SK-N-SH (cell line): Measurements from ENCODE around the gene PCSK6. TPM values are rescaled to one million over a fixed set of nuclear protein-coding genes. Genes with fewer than 3 reads are reported as not detected.

Source experiments
- CTCF ChIA-PET: fragments of 300-600, 350-600 bp; formaldehyde crosslinking; extraction: SDS; loops from one replicate; lab custom pipeline; 2021; lab: Yijun Ruan, JAX
- POLR2A ChIA-PET: fragments of 350-600 bp; sonication (Branson Sonifier 250); formaldehyde crosslinking; extraction: SDS; loops from one replicate; lab custom pipeline; 2020; ENCODE audit warnings: antibody characterized with exemption, inconsistent platforms; lab: Yijun Ruan, JAX
- DNase-seq: peaks from one replicate; pipeline ENCODE4 v3.0.0; 2012
- H2AFZ ChIP-seq: fragments of 200-600 bp; sonication (generic); 2 replicates; pipeline ENCODE4 v1.8.1; 2016; ENCODE audit warnings: antibody characterized with exemption, mild to moderate bottlenecking, low read depth
- H3F3A ChIP-seq: fragments of 200-600 bp; sonication (generic); replicated peaks from 2 replicates; pipeline ENCODE3; 2016; ENCODE audit warnings: antibody characterized with exemption, mild to moderate bottlenecking; ENCODE audit not compliant: insufficient read depth
- H3K27ac ChIP-seq, 2 experiments: fragments of 200-500 bp in 1 of 2; fragments of 200-600 bp in 1 of 2; sonication (Bioruptor generic) in 1 of 2; sonication (generic), shearing (Covaris generic) in 1 of 2; 2 replicates each; pipeline versions ENCODE4 v1.5.1 to v1.6.1; 2014 to 2016; ENCODE audit warnings: low read depth in 2 of 2, inconsistent platforms in 1 of 2, low read length in 1 of 2, mild to moderate bottlenecking in 1 of 2, mixed read lengths in 1 of 2
- H3K27me3 ChIP-seq: fragments of 200-600 bp; sonication (generic), shearing (Covaris generic); 2 replicates; pipeline ENCODE4 v1.6.1; 2016; ENCODE audit warnings: mixed run types; ENCODE audit not compliant: insufficient read depth
- H3K36me3 ChIP-seq, 2 experiments: fragments of 200-500 bp in 1 of 2; fragments of 200-600 bp in 1 of 2; sonication (Bioruptor generic) in 1 of 2; sonication (generic) in 1 of 2; replicated peaks in 1 of 2; 2 replicates each; pipeline versions ENCODE3 to v1.5.1; 2014 to 2016; ENCODE audit warnings: low read length in 1 of 2, mild to moderate bottlenecking in 1 of 2; ENCODE audit not compliant: insufficient read depth in 2 of 2, control insufficient read depth in 1 of 2
- H3K4me1 ChIP-seq, 2 experiments: fragments of 200-500 bp in 1 of 2; fragments of 200-600 bp in 1 of 2; sonication (Bioruptor generic) in 1 of 2; sonication (generic), shearing (Covaris generic) in 1 of 2; 2 replicates each; pipeline versions ENCODE4 v1.5.1 to v1.6.1; 2014 to 2016; ENCODE audit warnings: low read depth in 1 of 2, low read length in 1 of 2, mixed run types in 1 of 2; ENCODE audit not compliant: insufficient read depth in 2 of 2, control insufficient read depth in 1 of 2
- H3K4me2 ChIP-seq: fragments of 200-600 bp; sonication (generic), shearing (Covaris generic); 2 replicates; pipeline ENCODE4 v1.6.1; 2017; ENCODE audit warnings: mixed run types
- H3K4me3 ChIP-seq, 2 experiments: fragments of 200-500 bp in 1 of 2; fragments of 200-600 bp in 1 of 2; sonication (Bioruptor generic) in 1 of 2; sonication (generic), shearing (Covaris generic) in 1 of 2; 2 replicates each; pipeline versions ENCODE4 v1.5.1 to v1.8.1; 2014 to 2016; ENCODE audit warnings: low read depth in 2 of 2, inconsistent platforms in 1 of 2, low read length in 1 of 2, mild to moderate bottlenecking in 1 of 2, mixed read lengths in 1 of 2, moderate library complexity in 1 of 2
- H3K79me2 ChIP-seq: fragments of 200-600 bp; sonication (generic); 2 replicates; pipeline ENCODE4 v1.8.1; 2017; ENCODE audit warnings: mild to moderate bottlenecking; ENCODE audit not compliant: insufficient read depth
- H3K9ac ChIP-seq: fragments of 200-600 bp; sonication (generic); 2 replicates; pipeline ENCODE4 v1.6.1; 2017; ENCODE audit warnings: mixed run types
- H3K9me2 ChIP-seq: fragments of 200-600 bp; sonication (generic); 2 replicates; pipeline ENCODE4 v1.6.1; 2017; ENCODE audit warnings: mixed run types
- H3K9me3 ChIP-seq: fragments of 200-600 bp; sonication (generic); 2 replicates; pipeline ENCODE4 v1.6.1; 2017; ENCODE audit warnings: mixed run types, mild to moderate bottlenecking, moderate library complexity
- H4K20me1 ChIP-seq: fragments of 200-600 bp; sonication (generic); 2 replicates; pipeline ENCODE4 v1.6.1; 2017; ENCODE audit warnings: mild to moderate bottlenecking, mixed run types; ENCODE audit not compliant: insufficient read depth
- CHD2 ChIP-seq: fragments of 150-350 bp; IDR thresholded peaks from 2 replicates; pipeline ENCODE4 v1.6.1; 2018; ENCODE audit warnings: low read length; ENCODE audit not compliant: partially characterized antibody
- CTCF ChIP-seq: fragments of 200-600 bp; sonication (generic); IDR thresholded peaks from 2 replicates; pipeline ENCODE4 v1.6.1; 2017; ENCODE audit warnings: antibody characterized with exemption, mild to moderate bottlenecking, moderate library complexity
- JUND ChIP-seq: IDR thresholded peaks from 2 replicates; pipeline ENCODE4 v1.4.0; 2012
- MAX ChIP-seq: IDR thresholded peaks from 2 replicates; pipeline ENCODE4 v1.4.0; 2012; ENCODE audit warnings: low read depth
- MXI1 ChIP-seq: IDR thresholded peaks from 2 replicates; pipeline ENCODE4 v1.6.1; 2012; ENCODE audit warnings: mild to moderate bottlenecking, low read depth, low read length, improper control_type of control experiment
- NFIC ChIP-seq: IDR thresholded peaks from 2 replicates; pipeline ENCODE4 v1.4.0; 2012; ENCODE audit warnings: borderline replicate concordance
- NRF1 ChIP-seq: IDR thresholded peaks from 2 replicates; pipeline ENCODE4 v1.6.1; 2012; ENCODE audit warnings: low read depth, mild to moderate bottlenecking, low read length
- PBX3 ChIP-seq: IDR thresholded peaks from 2 replicates; pipeline ENCODE4; 2012
- POLR2AphosphoS5 ChIP-seq: IDR thresholded peaks from 2 replicates; pipeline ENCODE4 v1.6.1; 2012; ENCODE audit warnings: low read depth, low read length
- RCOR1 ChIP-seq: fragments of 150-350 bp; IDR thresholded peaks from 2 replicates; pipeline ENCODE4 v1.6.1; 2017; ENCODE audit warnings: antibody characterized with exemption, low read length
- REST ChIP-seq: IDR thresholded peaks from 2 replicates; pipeline ENCODE4 v1.6.1; 2012; ENCODE audit warnings: mild to moderate bottlenecking, low read depth, low read length, moderate library complexity
- RXRA ChIP-seq: IDR thresholded peaks from 2 replicates; pipeline ENCODE4 v1.4.0; 2012; ENCODE audit warnings: low read depth, mild to moderate bottlenecking, borderline replicate concordance
- TEAD4 ChIP-seq: IDR thresholded peaks from 2 replicates; pipeline ENCODE4 v1.4.0; 2012; ENCODE audit warnings: mild to moderate bottlenecking, borderline replicate concordance; ENCODE audit not compliant: insufficient read depth
- USF2 ChIP-seq: fragments of 150-350 bp; IDR thresholded peaks from 2 replicates; pipeline ENCODE4 v1.6.1; 2017; ENCODE audit warnings: antibody characterized with exemption, low read length, low read depth, borderline replicate concordance
- YY1 ChIP-seq: IDR thresholded peaks from 2 replicates; pipeline ENCODE4 v1.4.0; 2012; ENCODE audit warnings: low read depth, mild to moderate bottlenecking
- WGBS: methylation state at CpG from one replicate; pipeline ENCODE4 v1.1.6; 2017; ENCODE audit warnings: low lambda C conversion rate; 5-methylcytosine and 5-hydroxymethylcytosine counted together
- polyA plus RNA-seq, 3 experiments: library from polyadenylated mRNA; depleted of rRNA; stranded (reverse); fragments of >200 nt; gene quantifications; 2 replicates each; pipeline ENCODE4 v1.2.3, GENCODE V29; 2012

Gene PCSK6
- polyA plus RNA-seq, 1 of the 3 experiments (the other 2 are of a cell fraction) = 0.03 TPM

- Histone ChIP-seq H3K9me2 (no peaks in the 10 kb centered on the region), H3K79me2 (no peaks in the 10 kb centered on the region), H3K9ac (no peak overlapping the region), H3K36me3 (no peaks in the 10 kb centered on the region), H3K4me1 (no peaks in the 10 kb centered on the region), H4K20me1 (no peaks in the 10 kb centered on the region), H3K27ac (no peak overlapping the region), H3K9me3 (no peaks in the 10 kb centered on the region), H3K4me3 (no peak overlapping the region), H2AFZ (no peak overlapping the region), H3K4me2 (no peak overlapping the region), H3F3A (peaks cover 3% of the 10 kb centered on the region), H3K27me3 (peaks cover 6% of the 10 kb centered on the region; the same call in 1 of the 2 replicates)
- POLR2A ChIA-PET = no interaction called here
- CTCF ChIA-PET = no interaction called here
- no peak for TF ChIP-seq PBX3
- TF ChIP-seq YY1 = no peak
- no peak for TF ChIP-seq JUND
- TF ChIP-seq USF2 = no peak
- no peak for TF ChIP-seq RXRA
- no peak for TF ChIP-seq NFIC
- 66% methylated on average over 5 of the region's 5 CpGs for WGBS
- no peak for DNase-seq
These were observed 142.1 kb downstream of the PCSK6 start for GRCh38 chr15:101347454-101347853.

- peaks cover 6% of the 10 kb centered on the region; the same call in 1 of the 2 replicates for H3K27me3 ChIP-seq
- H2AFZ ChIP-seq = no peak overlapping the region
- ChIA-PET CTCF (no interaction called here), POLR2A (no interaction called here)
- DNase-seq = no peak
- 66% methylated on average over 5 of the region's 5 CpGs for WGBS
- peaks cover 3% of the 10 kb centered on the region for H3F3A ChIP-seq
- no peaks in the 10 kb centered on the region for H3K36me3 ChIP-seq
- no peaks in the 10 kb centered on the region for H3K9me3 ChIP-seq
- no peaks in the 10 kb centered on the region for H3K9me2 ChIP-seq
- no peaks in the 10 kb centered on the region for H3K4me1 ChIP-seq
- TF ChIP-seq CTCF (no peak), MAX (no peak)
- TF ChIP-seq, all 33 proteins: peak for 0
- Histone ChIP-seq H3K9ac (no peak overlapping the region), H3K4me2 (no peak overlapping the region), H3K4me3 (no peak overlapping the region), H3K79me2 (no peaks in the 10 kb centered on the region), H3K27ac (no peak overlapping the region), H4K20me1 (no peaks in the 10 kb centered on the region)
These were observed 142.6 kb downstream of the PCSK6 start for GRCh38 chr15:101346928-101347327.

- Histone ChIP-seq H3K4me2 (no peak overlapping the region), H3F3A (peaks cover 3% of the 10 kb centered on the region), H3K79me2 (no peaks in the 10 kb centered on the region), H3K36me3 (no peaks in the 10 kb centered on the region), H3K27me3 (no peaks in the 10 kb centered on the region; the same call in 1 of the 2 replicates), H3K9me2 (no peaks in the 10 kb centered on the region), H4K20me1 (no peaks in the 10 kb centered on the region), H3K4me1 (no peaks in the 10 kb centered on the region; a peak in 2 of 4 replicates), H3K27ac (no peak overlapping the region), H2AFZ (no peak overlapping the region), H3K9me3 (no peaks in the 10 kb centered on the region), H3K4me3 (no peak overlapping the region), H3K9ac (no peak overlapping the region)
- no peak for DNase-seq
- ChIA-PET POLR2A (no interaction called here), CTCF (no interaction called here)
- TF ChIP-seq POLR2AphosphoS5 (no peak), RXRA (no peak), RCOR1 (no peak), REST (no peak), NFIC (no peak), NRF1 (no peak), TEAD4 (no peak), MXI1 (no peak), CHD2 (no peak)
These were observed 147.5 kb downstream of the PCSK6 start for GRCh38 chr15:101342056-101342455.
